Left ventricle myocardium inferior (tissue), 1 donor: ENCODE results near the gene GNG7. TPM values are rescaled to one million over a fixed set of nuclear protein-coding genes. Genes with fewer than 3 reads are reported as not detected.

ENCODE experiments used
- DNase-seq: peaks from one replicate; pipeline ENCODE4 v3.0.0-alpha.2; 2020
- H3K27ac ChIP-seq: fragments of 200-600 bp; replicated peaks from 2 replicates; pipeline ENCODE4 v1.8.0; 2021
- H3K27me3 ChIP-seq: fragments of 200-600 bp; 2 replicates; pipeline ENCODE4 v1.8.0; 2021; ENCODE audit warnings: low read depth
- H3K36me3 ChIP-seq: fragments of 200-600 bp; 2 replicates; pipeline ENCODE4 v1.8.0; 2021
- H3K4me1 ChIP-seq: fragments of 200-600 bp; 2 replicates; pipeline ENCODE4 v1.8.0; 2021
- H3K4me3 ChIP-seq: fragments of 200-600 bp; 2 replicates; pipeline ENCODE4 v1.8.0; 2021; ENCODE audit warnings: mild to moderate bottlenecking, moderate library complexity
- H3K9me3 ChIP-seq: fragments of 200-600 bp; replicated peaks from 2 replicates; pipeline ENCODE4 v1.8.0; 2021
- CTCF ChIP-seq: fragments of 200-600 bp; IDR thresholded peaks from 2 replicates; pipeline ENCODE4 v1.8.0; 2021; ENCODE audit warnings: antibody characterized with exemption, mild to moderate bottlenecking, borderline replicate concordance
- intact Hi-C: fragments of 100-400 bp; cut with micrococcal nuclease; formaldehyde crosslinking; loops from one replicate; pipeline ENCODE4 v1.11.0; 2022
- total RNA-seq: library from RNA; stranded (reverse); fragmentation: NEBNext Ultra II Directional; extraction: Animal tissue kit (Norgen Biotek cat#: 25700); gene quantifications from one replicate; pipeline ENCODE4 v1.2.1, GENCODE V29; 2021
- donor health status: DM: no; HTN: yes; CAD: no; lungs with severe emphysema.

Gene GNG7
- total RNA-seq, 1 donor from 2014 or later = 46.6 TPM

- Histone ChIP-seq H3K36me3 (no peaks in the 10 kb centered on the region), H3K4me3 (no peak overlapping the region), H3K27me3 (no peaks in the 10 kb centered on the region), H3K27ac (peak overlapping the region; percentile 91), H3K9me3 (no peaks in the 10 kb centered on the region), H3K4me1 (peaks cover 39% of the 10 kb centered on the region)
- TF ChIP-seq CTCF = no peak
- intact Hi-C loops = no loop called here
- DNase-seq = no peak
Observed at GRCh38 chr19:2693492-2694160, 8.9 kb downstream of the GNG7 start.

GRCh38 chr19:2691951-2692350, 10.5 kb downstream of the GNG7 start:
- intact Hi-C loops = no loop called here
- TF ChIP-seq CTCF = no peak
- Histone ChIP-seq H3K27ac (no peak overlapping the region), H3K9me3 (no peaks in the 10 kb centered on the region), H3K4me3 (no peak overlapping the region), H3K36me3 (no peaks in the 10 kb centered on the region), H3K4me1 (peaks cover 32% of the 10 kb centered on the region), H3K27me3 (no peaks in the 10 kb centered on the region)
- no peak for DNase-seq

- H3K36me3 ChIP-seq = no peaks in the 10 kb centered on the region
- intact Hi-C loops = no loop called here
- no peak for TF ChIP-seq CTCF
Observed at GRCh38 chr19:2690856-2691255, 11.6 kb downstream of the GNG7 start.

GRCh38 chr19:2686360-2686759, 16.1 kb downstream of the GNG7 start:
- no peak for TF ChIP-seq CTCF
- Histone ChIP-seq H3K27me3 (no peaks in the 10 kb centered on the region), H3K9me3 (no peaks in the 10 kb centered on the region), H3K36me3 (no peaks in the 10 kb centered on the region), H3K4me3 (no peak overlapping the region), H3K27ac (peak overlapping the region; percentile 76), H3K4me1 (no peaks in the 10 kb centered on the region)
- DNase-seq = no peak
- intact Hi-C loops = no loop called here

More at GRCh38 chr19:2690856-2691255, 11.6 kb downstream of the GNG7 start:
- Histone ChIP-seq H3K4me3 (no peak overlapping the region), H3K27me3 (no peaks in the 10 kb centered on the region), H3K4me1 (peaks cover 24% of the 10 kb centered on the region), H3K27ac (no peak overlapping the region), H3K9me3 (no peaks in the 10 kb centered on the region)
- DNase-seq = no peak

GRCh38 chr19:2685204-2685704, 17.2 kb downstream of the GNG7 start:
- Histone ChIP-seq H3K9me3 (no peaks in the 10 kb centered on the region), H3K27me3 (no peaks in the 10 kb centered on the region), H3K4me1 (no peaks in the 10 kb centered on the region), H3K27ac (peak overlapping the region; percentile 76), H3K36me3 (no peaks in the 10 kb centered on the region), H3K4me3 (peak overlapping the region; percentile 25)
- DNase-seq = no peak
- intact Hi-C loops = no loop called here
- no peak for TF ChIP-seq CTCF
